GM12891 (cell line): ENCODE data around the gene SF1.

ENCODE experiments used
- PAX5 ChIP-seq: IDR thresholded peaks from 2 replicates; pipeline ENCODE4 v1.6.1; 2011; ENCODE audit warnings: low read length, moderate library complexity, mild to moderate bottlenecking; ENCODE audit not compliant: insufficient read depth, severe bottlenecking
- POLR2A ChIP-seq: IDR thresholded peaks from 2 replicates; pipeline ENCODE4 v1.6.1; 2011; ENCODE audit warnings: low read depth, low read length, control low read depth
- POLR2AphosphoS5 ChIP-seq: IDR thresholded peaks from 2 replicates; pipeline ENCODE4 v1.6.1; 2011; ENCODE audit warnings: low read depth, low read length, control low read depth
- POU2F2 ChIP-seq: IDR thresholded peaks from 2 replicates; pipeline ENCODE4 v1.6.1; 2011; ENCODE audit warnings: low read depth, mild to moderate bottlenecking, control low read depth, low read length, moderate library complexity
- SPI1 ChIP-seq: IDR thresholded peaks from 2 replicates; pipeline ENCODE4 v1.6.1; 2011; ENCODE audit warnings: low read depth, low read length, control low read depth
- TAF1 ChIP-seq: IDR thresholded peaks from 2 replicates; pipeline ENCODE4 v1.6.1; 2011; ENCODE audit warnings: low read depth, low read length, control low read depth

- TF ChIP-seq POLR2AphosphoS5 = no peak
- TF ChIP-seq POU2F2 = no peak
- TF ChIP-seq POLR2A = no peak
- no peak for TF ChIP-seq TAF1
- no peak for TF ChIP-seq PAX5
- TF ChIP-seq SPI1 = no peak
These were observed 8.0 kb upstream of the SF1 start for GRCh38 chr11:64786308-64786707.
